Effector CD8-positive, alpha-beta T cell (primary cell): Measurements from ENCODE around the gene SLC9A5.

ENCODE experiments used
- DNase-seq: peaks from one replicate; lab custom pipeline; 2025; lab: John Stamatoyannopoulos, UW

SLC9A5 gene

DNA sequence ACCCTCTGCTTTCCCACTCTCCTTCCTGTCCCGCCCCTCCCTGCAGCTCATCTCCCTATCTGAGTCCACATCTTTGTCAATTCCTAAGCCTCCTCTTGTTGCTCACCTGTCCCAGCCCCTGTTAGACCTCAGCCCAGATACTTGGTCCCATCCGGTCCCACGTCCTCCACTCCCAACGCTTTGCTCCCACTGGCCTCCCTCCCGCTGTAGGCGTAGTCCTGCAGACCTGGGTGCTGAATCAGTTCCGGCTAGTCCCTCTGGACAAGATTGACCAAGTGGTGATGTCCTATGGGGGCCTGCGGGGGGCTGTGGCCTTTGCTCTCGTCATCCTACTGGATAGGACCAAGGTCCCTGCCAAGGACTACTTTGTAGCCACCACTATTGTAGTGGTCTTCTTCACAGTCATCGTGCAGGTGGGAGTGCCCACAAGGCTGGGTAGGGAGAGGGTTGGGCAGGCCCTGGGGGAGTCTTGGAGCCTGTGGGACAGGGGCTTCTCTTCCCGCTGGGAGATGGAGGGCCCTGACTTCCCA, 8.0 kb downstream of the SLC9A5 start:
- DNase-seq = no peak

DNA sequence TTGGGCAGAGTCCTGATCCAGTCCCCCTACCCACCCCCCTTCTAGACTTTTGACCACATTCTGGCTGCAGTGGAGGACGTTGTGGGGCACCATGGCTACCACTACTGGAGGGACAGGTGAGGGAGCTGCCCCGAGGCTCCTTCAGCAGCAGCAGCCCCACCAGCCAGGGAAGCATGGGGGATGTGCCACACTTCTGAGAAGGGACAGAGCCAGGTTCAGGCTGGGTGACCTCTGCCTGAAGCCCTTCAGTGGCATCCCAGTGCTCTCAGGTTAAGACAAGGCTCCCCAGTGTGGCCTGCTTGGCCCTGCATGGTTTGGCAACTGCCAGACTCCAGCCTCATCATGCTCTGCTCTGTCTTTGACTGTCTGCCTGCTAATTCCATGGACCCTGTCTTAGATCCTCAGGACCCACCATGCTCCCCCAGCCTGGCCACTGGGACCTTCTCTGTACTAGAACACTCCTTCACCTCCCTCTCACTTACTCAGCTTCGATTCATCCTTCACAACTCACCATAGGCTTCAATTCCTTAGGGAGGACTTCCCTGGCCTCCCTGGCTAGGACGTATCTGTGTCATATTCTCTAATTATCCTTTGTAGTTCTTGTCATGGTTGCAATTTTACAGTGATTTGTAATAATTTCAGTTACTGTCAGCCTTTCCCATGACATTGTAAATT, 8.8 kb downstream of the SLC9A5 start:
- no peak for DNase-seq

GRCh38 chr16:67258161-67258835, 9.5 kb downstream of the SLC9A5 start:
- DNase-seq = no peak

DNA sequence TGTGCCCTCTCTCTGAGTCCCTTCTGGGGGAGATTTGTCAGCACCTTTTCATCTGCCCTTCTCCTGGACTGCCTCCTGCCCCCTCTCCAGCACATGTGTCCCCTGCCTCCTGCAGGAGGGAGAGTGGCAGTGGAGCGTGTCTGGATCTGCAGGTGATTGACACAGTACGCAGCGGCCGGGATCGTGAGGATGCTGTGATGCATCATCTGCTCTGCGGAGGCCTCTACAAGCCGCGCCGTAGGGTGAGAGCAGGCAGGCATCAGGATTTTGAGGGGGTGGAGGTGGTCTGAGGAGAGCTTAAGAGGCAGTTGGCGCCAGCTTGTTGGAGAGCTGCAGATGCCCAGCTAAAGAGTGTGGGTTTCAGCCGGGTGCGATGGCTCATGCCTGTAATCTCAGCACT, 10.9 kb downstream of the SLC9A5 start:
- no peak for DNase-seq

- DNase-seq = no peak
Measured at GRCh38 chr16:67260426-67261063, 11.8 kb downstream of the SLC9A5 start.

DNA sequence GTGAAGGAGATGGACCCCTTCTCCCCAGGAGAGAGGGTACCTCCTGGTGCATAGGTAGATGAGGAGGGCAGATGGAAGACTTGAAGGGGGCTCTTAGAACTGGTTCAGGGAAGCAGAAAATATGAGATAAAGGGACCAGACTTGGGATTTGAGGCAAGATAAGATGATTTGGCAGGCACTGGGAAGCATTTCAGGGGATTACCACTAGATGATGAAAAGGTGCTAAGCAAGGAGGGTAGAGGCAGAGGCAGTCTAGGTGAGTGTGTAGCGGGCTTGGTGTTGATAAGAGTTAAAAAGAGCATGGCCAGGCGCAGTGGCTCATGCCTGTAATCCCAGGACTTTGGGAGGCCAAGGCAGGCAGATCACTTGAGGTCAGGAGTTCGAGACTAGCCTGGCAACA, 14.4 kb downstream of the SLC9A5 start:
- no peak for DNase-seq

- DNase-seq = no peak
Measured at GRCh38 chr16:67264277-67264676, 15.5 kb downstream of the SLC9A5 start.

GRCh38 chr16:67264866-67265265, 16.1 kb downstream of the SLC9A5 start:
- no peak for DNase-seq

- DNase-seq = no peak
Measured at GRCh38 chr16:67265834-67266233, 17.1 kb downstream of the SLC9A5 start.

DNA sequence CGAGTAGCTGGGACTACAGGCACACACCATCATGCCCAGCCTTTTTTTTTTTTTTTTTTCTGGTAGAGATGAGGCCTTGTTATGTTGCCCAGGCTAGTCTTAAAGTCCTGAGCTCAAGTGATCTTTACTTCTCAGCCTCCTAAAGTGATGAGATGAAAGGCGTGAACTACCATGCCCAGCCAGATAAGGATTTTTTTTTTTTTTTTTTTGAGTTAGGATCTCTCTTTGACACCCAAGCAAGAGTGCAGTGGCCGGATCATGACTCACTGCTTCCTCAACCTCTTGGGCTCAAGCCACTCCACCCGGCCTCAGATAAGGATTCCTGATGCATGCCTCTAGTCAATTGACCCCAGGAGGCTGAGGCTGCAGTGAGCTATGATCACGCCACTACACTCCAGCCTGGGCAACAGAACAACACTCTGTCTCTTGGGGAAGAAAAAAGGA, 19.4 kb downstream of the SLC9A5 start:
- DNase-seq = no peak

- DNase-seq = no peak
Measured at GRCh38 chr16:67269766-67270165, 21.0 kb downstream of the SLC9A5 start.

DNA sequence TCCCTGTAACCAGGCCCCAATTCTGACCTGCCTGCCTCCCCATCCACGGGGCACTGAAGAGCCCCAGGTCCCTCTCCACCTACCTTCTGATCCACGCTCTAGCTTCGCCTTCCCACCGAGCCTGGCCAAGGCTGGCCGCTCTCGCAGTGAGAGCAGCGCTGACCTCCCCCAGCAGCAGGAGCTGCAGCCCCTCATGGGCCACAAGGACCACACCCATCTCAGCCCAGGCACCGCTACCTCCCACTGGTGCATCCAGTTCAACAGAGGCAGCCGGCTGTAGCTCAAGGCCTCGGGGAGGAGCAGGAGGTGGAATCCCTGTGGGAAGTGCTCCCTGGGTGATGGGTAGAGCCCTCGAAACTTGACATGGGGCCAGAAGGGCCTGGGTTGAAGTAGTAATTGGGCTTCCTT, 22.2 kb downstream of the SLC9A5 start:
- DNase-seq = no peak

GRCh38 chr16:67271446-67271845, 22.7 kb downstream of the SLC9A5 start:
- DNase-seq = no peak

GRCh38 chr16:67275321-67275720, 26.5 kb downstream of the SLC9A5 start:
- DNase-seq = no peak

GRCh38 chr16:67277294-67277998, 28.7 kb downstream of the SLC9A5 start:
- DNase-seq = no peak

GRCh38 chr16:67277999-67278772, 29.4 kb downstream of the SLC9A5 start:
- DNase-seq = no peak

- DNase-seq = peak; percentile 30
Measured at GRCh38 chr16:67278773-67279295, 30.1 kb downstream of the SLC9A5 start.

DNA sequence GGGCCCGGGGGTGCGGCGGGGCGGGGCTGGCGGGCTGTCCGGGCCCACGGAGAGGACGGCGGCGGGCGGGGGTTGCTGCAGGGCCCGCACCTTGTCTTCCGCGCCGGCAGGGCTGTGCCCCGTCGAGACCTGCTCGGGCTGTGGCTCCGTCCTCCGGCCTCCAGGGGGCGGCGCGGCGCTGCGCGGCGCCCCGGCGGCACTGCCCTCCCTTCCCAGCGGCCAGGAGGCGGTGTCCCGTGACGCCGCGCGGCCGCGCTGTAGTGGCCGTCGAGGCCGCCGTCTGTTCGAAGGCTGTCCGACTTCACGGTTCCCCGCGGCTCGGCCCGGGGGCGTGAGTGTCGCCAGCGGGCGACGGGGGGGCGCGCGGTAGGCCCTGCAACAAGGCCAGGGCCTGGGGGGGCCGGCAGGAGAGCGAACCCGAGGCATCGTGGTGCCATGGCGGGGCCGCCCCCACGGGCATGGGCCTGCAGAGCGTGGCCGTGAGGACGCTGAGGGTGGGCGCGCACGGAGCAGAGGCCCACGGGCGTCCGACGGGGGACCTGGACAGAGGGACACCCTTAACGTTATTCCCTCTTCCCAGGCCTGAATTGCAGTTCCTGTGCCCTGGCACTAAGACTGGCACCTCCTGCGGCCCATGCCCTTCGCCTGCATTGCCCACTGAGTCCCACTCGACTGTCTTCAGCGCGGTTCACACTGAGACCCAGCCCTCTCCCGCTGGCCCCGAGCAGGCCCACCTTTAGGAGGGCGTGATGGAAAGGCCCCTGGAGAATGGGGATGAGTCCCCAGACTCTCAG, 30.7 kb downstream of the SLC9A5 start, which contains the start of gene PLEKHG4:
Gene PLEKHG4 (plus strand): TSS at position 237 of the 794 bp plus-strand sequence. CDS start 513 bp downstream, at position 750.
- peak; percentile 62 for DNase-seq

- no peak for DNase-seq
Measured at GRCh38 chr16:67280090-67281015, 31.6 kb downstream of the SLC9A5 start.
